ENCODE data around the gene SPI1. TPM values are rescaled to one million over a fixed set of nuclear protein-coding genes. Genes with fewer than 3 reads are reported as not detected.

SPI1 gene
- total and polyA plus RNA-seq, 2 experiments from 2014 or later, result 0.13 to 2.0 TPM

DNA sequence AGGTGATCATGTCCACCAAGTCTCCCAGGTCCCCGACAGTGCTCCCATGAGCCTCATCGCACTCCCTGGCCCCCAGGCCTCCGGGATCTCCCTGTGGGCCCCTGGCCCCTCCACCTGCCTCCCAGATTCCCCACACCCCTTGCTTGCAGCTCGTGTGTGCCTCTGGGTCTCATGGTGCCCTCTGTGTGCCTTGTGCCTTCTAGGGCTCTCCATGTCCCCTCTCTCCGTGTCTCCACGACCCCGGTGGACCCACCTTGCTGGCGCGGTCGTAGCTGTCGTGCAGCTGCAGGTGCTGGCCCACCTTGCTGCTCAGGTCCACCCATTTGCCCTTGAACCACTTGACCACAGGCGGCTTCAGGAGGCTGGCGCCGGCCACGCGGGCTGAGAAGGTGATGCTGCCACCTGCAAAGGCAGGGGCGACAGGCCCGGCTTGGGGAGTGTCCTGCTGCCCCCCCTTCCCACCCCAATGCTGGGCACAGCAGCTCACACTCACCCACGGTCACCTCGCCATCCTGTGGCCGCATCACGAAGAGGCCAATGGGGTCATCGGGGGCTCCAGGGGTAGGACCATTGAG lies 28.7 kb downstream of the SPI1 start:
- no peak overlapping the region for H3K4me3 ChIP-seq
- no peak for DNase-seq (ENCODE audit: low spot score)
- no peaks in the 10 kb centered on the region for H3K36me3 ChIP-seq (replicated peaks; ENCODE audit: insufficient read depth, low read depth)
- no peak overlapping the region for H3K27ac ChIP-seq
- no peaks in the 10 kb centered on the region for H3K9me2 ChIP-seq (replicated peaks; ENCODE audit: insufficient read depth)
- 96% methylated on average over 22 of the region's 23 CpGs for WGBS (ENCODE audit: low lambda C conversion rate, missing lambda C conversion rate)
- no peak for TF ChIP-seq EZH2 (IDR thresholded peaks at IDR 0.05; ENCODE audit: borderline replicate concordance)
- H3K4me1 ChIP-seq (ENCODE audit: insufficient read depth), result no peaks in the 10 kb centered on the region
- no peaks in the 10 kb centered on the region for H3K9me3 ChIP-seq (ENCODE audit: low read depth)
- H3K79me2 ChIP-seq, result no peaks in the 10 kb centered on the region
- H2AFZ ChIP-seq, result no peak overlapping the region
- H3K27me3 ChIP-seq, result no peaks in the 10 kb centered on the region
- no peaks in the 10 kb centered on the region for H4K20me1 ChIP-seq (ENCODE audit: insufficient read depth, poor library complexity, severe bottlenecking)
- H3K4me2 ChIP-seq, result no peak overlapping the region

DNA sequence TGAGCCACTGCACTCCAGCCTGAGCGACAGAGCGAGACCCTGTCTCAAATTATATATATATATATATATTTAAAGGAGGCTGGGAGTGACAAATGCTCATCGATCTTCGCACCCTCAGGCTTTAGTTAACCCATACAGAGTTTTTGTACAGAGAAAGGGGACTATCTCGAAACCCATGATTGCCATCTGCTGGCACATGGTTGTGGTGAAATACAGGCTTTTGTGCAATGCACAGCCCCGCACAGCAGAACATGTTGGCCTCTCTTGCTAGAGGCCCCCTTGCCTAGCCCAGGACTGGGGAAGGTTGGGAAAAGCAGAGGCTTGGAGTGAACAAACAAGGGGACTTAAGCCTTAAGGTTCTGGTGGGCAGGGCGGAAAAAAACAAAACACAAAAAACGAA lies 29.5 kb downstream of the SPI1 start:
- no peak for TF ChIP-seq EZH2 (IDR thresholded peaks at IDR 0.05; ENCODE audit: borderline replicate concordance)
- TF ChIP-seq, protein P1, sequence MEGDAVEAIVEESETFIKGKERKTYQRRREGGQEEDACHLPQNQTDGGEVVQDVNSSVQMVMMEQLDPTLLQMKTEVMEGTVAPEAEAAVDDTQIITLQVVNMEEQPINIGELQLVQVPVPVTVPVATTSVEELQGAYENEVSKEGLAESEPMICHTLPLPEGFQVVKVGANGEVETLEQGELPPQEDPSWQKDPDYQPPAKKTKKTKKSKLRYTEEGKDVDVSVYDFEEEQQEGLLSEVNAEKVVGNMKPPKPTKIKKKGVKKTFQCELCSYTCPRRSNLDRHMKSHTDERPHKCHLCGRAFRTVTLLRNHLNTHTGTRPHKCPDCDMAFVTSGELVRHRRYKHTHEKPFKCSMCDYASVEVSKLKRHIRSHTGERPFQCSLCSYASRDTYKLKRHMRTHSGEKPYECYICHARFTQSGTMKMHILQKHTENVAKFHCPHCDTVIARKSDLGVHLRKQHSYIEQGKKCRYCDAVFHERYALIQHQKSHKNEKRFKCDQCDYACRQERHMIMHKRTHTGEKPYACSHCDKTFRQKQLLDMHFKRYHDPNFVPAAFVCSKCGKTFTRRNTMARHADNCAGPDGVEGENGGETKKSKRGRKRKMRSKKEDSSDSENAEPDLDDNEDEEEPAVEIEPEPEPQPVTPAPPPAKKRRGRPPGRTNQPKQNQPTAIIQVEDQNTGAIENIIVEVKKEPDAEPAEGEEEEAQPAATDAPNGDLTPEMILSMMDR (IDR thresholded peaks at IDR 0.05; ENCODE audit: poor library complexity), result peak; percentile 39
- Histone ChIP-seq H3K27me3 (no peaks in the 10 kb centered on the region), H3K27ac (no peak overlapping the region), H3K9me2 (replicated peaks; ENCODE audit: insufficient read depth) (no peaks in the 10 kb centered on the region), H3K4me3 (no peak overlapping the region), H2AFZ (no peak overlapping the region), H3K36me3 (replicated peaks; ENCODE audit: insufficient read depth, low read depth) (no peaks in the 10 kb centered on the region), H3K79me2 (no peaks in the 10 kb centered on the region), H4K20me1 (ENCODE audit: insufficient read depth, poor library complexity, severe bottlenecking) (no peaks in the 10 kb centered on the region), H3K4me1 (ENCODE audit: insufficient read depth) (no peaks in the 10 kb centered on the region), H3K9me3 (ENCODE audit: low read depth) (no peaks in the 10 kb centered on the region), H3K4me2 (no peak overlapping the region)
- no peak for DNase-seq (ENCODE audit: low spot score)
- WGBS (ENCODE audit: low lambda C conversion rate, missing lambda C conversion rate), result 72% methylated on average over 8 of the region's 8 CpGs

DNA sequence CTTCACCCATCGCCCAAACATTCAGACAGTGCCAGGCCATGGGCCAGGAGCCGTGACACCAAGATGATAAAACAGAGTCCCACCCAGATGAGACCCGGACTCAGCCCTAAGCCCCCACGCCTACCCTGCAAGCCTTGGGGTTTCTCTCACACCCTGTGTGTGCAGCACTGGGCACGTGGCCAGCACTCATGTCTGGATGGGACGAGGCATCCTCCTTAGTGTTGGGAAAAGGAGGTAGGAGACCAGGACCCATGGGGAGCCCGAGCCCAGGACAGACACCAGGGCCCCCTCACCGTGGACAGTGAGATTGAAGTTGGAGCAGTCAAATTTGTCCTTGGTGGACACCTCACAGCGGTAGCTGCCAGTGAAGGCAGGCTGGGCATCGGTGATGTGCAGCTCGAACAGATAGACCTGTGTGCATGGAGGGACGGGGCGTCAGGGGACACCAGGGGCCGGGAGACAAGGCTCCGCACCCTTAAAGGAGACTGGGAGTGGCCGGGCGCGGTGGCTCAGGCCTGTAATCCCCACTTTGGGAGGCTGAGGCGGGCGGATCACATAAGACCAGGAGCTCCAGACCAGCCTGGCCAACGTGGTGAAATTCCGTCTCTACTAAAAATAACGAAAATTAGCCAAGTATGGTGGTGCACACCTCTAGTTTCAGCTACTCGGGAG lies 30.1 kb downstream of the SPI1 start:
- no peak overlapping the region for H3K27ac ChIP-seq
- TF ChIP-seq EZH2 (IDR thresholded peaks at IDR 0.05; ENCODE audit: borderline replicate concordance) (no peak), EZH2phosphoT487 (IDR thresholded peaks at IDR 0.05; ENCODE audit: low read depth, severe bottlenecking, unreplicated experiment) (no peak)
- TF ChIP-seq, protein P1 (IDR thresholded peaks at IDR 0.05; ENCODE audit: poor library complexity), result no peak
- 92% methylated on average over 24 of the region's 24 CpGs for WGBS (ENCODE audit: low lambda C conversion rate, missing lambda C conversion rate)

DNA sequence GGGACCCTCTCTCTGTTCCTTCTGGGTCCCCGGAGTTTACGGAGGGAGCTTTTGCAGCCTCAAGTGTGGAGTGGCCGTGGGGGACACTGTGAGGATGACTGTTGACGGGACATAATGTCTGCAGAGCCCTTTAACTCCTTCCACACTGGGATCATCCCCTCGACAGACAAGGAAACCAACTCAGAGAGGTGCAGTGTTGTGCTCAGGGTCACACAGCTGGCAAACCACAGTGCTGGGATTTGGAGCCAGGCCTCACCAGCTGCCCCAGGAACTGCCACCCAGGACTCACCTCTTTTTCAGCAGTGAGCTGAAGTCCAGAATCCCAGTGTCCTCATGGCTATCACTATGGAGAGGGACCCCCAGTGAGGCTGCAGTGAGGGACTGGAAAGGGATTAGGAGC lies 31.2 kb downstream of the SPI1 start:
- Histone ChIP-seq H3K27me3 (no peaks in the 10 kb centered on the region), H3K36me3 (replicated peaks; ENCODE audit: insufficient read depth, low read depth) (no peaks in the 10 kb centered on the region), H2AFZ (no peak overlapping the region), H3K4me1 (ENCODE audit: insufficient read depth) (no peaks in the 10 kb centered on the region), H4K20me1 (ENCODE audit: insufficient read depth, poor library complexity, severe bottlenecking) (no peaks in the 10 kb centered on the region), H3K4me2 (no peak overlapping the region), H3K9me2 (replicated peaks; ENCODE audit: insufficient read depth) (no peaks in the 10 kb centered on the region), H3K27ac (no peak overlapping the region), H3K79me2 (no peaks in the 10 kb centered on the region), H3K9me3 (ENCODE audit: low read depth) (no peaks in the 10 kb centered on the region), H3K4me3 (no peak overlapping the region)
- no peak for TF ChIP-seq EZH2 (IDR thresholded peaks at IDR 0.05; ENCODE audit: borderline replicate concordance)
- 79% methylated on average over 5 of the region's 5 CpGs for WGBS (ENCODE audit: low lambda C conversion rate, missing lambda C conversion rate)
- DNase-seq (ENCODE audit: low spot score), result no peak

More for the DNA sequence above, 30.1 kb downstream of the SPI1 start:
- Histone ChIP-seq H3K36me3 (replicated peaks; ENCODE audit: insufficient read depth, low read depth) (no peaks in the 10 kb centered on the region), H3K9me2 (replicated peaks; ENCODE audit: insufficient read depth) (no peaks in the 10 kb centered on the region), H3K4me2 (no peak overlapping the region), H3K79me2 (no peaks in the 10 kb centered on the region), H4K20me1 (ENCODE audit: insufficient read depth, poor library complexity, severe bottlenecking) (no peaks in the 10 kb centered on the region), H3K4me3 (no peak overlapping the region), H2AFZ (no peak overlapping the region), H3K27me3 (no peaks in the 10 kb centered on the region), H3K9me3 (ENCODE audit: low read depth) (no peaks in the 10 kb centered on the region), H3K4me1 (ENCODE audit: insufficient read depth) (no peaks in the 10 kb centered on the region)
- no peak for DNase-seq (ENCODE audit: low spot score)
